Keratinocyte (primary cell): ENCODE measurements around the gene STX5. TPM values are rescaled to one million over a fixed set of nuclear protein-coding genes. Genes with fewer than 3 reads are reported as not detected.
"Not testable (repeated sequence)": the region's sequence is repeated elsewhere in the genome, so short reads cannot be mapped to it uniquely, and the experiment has no call there.

Experiments used
- DNase-seq: peaks from one replicate; pipeline ENCODE4 v3.0.0-alpha.2; 2011; ENCODE audit warnings: low read depth, missing footprints, low spot score
- FAIRE-seq: peaks from 2 replicates; lab custom pipeline; 2011; peaks lifted over from hg19 to GRCh38; lab: Jason Lieb, UNC
- H2AFZ ChIP-seq: 2 replicates; pipeline ENCODE4 v1.6.0; 2012; ENCODE audit warnings: low read length, control low read depth, inconsistent platforms; ENCODE audit not compliant: control insufficient read depth
- H3K27ac ChIP-seq: 2 replicates; pipeline ENCODE4 v1.5.1; 2011; ENCODE audit warnings: low read length; ENCODE audit not compliant: control insufficient read depth, insufficient read depth
- H3K27me3 ChIP-seq: 3 replicates; pipeline ENCODE4 v1.6.0; 2011; ENCODE audit warnings: low read length; ENCODE audit not compliant: control insufficient read depth, insufficient read depth; ENCODE audit errors: extremely low read depth
- H3K36me3 ChIP-seq, 2 experiments: 2 replicates in 1 of 2; 3 replicates in 1 of 2; pipeline ENCODE4 v1.5.1; 2011; ENCODE audit warnings: low read length in 2 of 2, mild to moderate bottlenecking in 1 of 2; ENCODE audit not compliant: control insufficient read depth in 2 of 2, insufficient read depth in 2 of 2; ENCODE audit errors: extremely low read depth in 1 of 2
- H3K4me1 ChIP-seq: 3 replicates; pipeline ENCODE4 v1.5.1; 2011; ENCODE audit warnings: low read length; ENCODE audit not compliant: control insufficient read depth, insufficient read depth; ENCODE audit errors: extremely low read depth
- H3K4me2 ChIP-seq: 3 replicates; pipeline ENCODE4 v1.6.0; 2011; ENCODE audit warnings: low read depth, low read length; ENCODE audit not compliant: control insufficient read depth, insufficient read depth; ENCODE audit errors: extremely low read depth
- H3K4me3 ChIP-seq, 3 experiments: fragments of 200-600 bp in 1 of 3; sonication (generic) in 1 of 3; 2 replicates in 2 of 3; 3 replicates in 1 of 3; pipeline ENCODE4 v1.5.1; 2011 to 2016; ENCODE audit warnings: low read length in 3 of 3, mild to moderate bottlenecking in 3 of 3, control low read depth in 2 of 3, inconsistent platforms in 1 of 3, low read depth in 1 of 3, mixed read lengths in 1 of 3, mixed run types in 1 of 3, moderate library complexity in 1 of 3; ENCODE audit not compliant: control insufficient read depth in 2 of 3, insufficient read depth in 2 of 3; ENCODE audit errors: extremely low read depth in 1 of 3
- H3K79me2 ChIP-seq: 2 replicates; pipeline ENCODE4 v1.6.0; 2012; ENCODE audit warnings: low read length; ENCODE audit not compliant: control insufficient read depth, insufficient read depth
- H3K9ac ChIP-seq: 3 replicates; pipeline ENCODE4 v1.6.0; 2011; ENCODE audit warnings: low read length; ENCODE audit not compliant: control insufficient read depth, insufficient read depth; ENCODE audit errors: extremely low read depth
- H3K9me1 ChIP-seq: 3 replicates; pipeline ENCODE4 v1.6.0; 2011; ENCODE audit warnings: low read length; ENCODE audit not compliant: control insufficient read depth, insufficient read depth; ENCODE audit errors: extremely low read depth
- H3K9me3 ChIP-seq: 2 replicates; pipeline ENCODE4 v1.5.1; 2012; ENCODE audit warnings: low read depth, low read length; ENCODE audit not compliant: control insufficient read depth
- H4K20me1 ChIP-seq: 3 replicates; pipeline ENCODE4 v1.6.0; 2011; ENCODE audit warnings: low read length; ENCODE audit not compliant: control insufficient read depth, insufficient read depth; ENCODE audit errors: extremely low read depth
- EZH2 ChIP-seq: IDR thresholded peaks from one replicate; pipeline ENCODE4 v1.6.1; 2012; ENCODE audit warnings: inconsistent platforms, mild to moderate bottlenecking, low read length, moderate library complexity
- dilution Hi-C: fragments of 300-500 bp; cut with MboI; formaldehyde crosslinking; loops from one replicate; pipeline ENCODE4 v1.7.0; 2020; ENCODE audit warnings: low sequenced_read_pairs; ENCODE audit not compliant: extremely low pct_ligation_motif_present
- polyA plus RNA-seq, 5 experiments: library from polyadenylated mRNA; depleted of rRNA in 3 of 5; stranded (reverse) in 3 of 5; stranded (forward) in 1 of 5; unstranded in 1 of 5; fragments of >200 nt; gene quantifications; 1 replicate in 1 of 5; 2 replicates in 3 of 5; 3 replicates in 1 of 5; pipeline versions ENCODE4 v1.2.1 to v1.2.3, GENCODE V29; 2011 to 2012; ENCODE audit warnings: missing spikeins in 2 of 5, low read depth in 1 of 5, low replicate concordance in 1 of 5
- TF ChIP-seq, protein P1 (sequence below), 3 experiments: IDR thresholded peaks in 1 of 3; conservative IDR thresholded peaks in 1 of 3; optimal IDR thresholded peaks in 1 of 3; 2 replicates in 2 of 3; 3 replicates in 1 of 3; pipeline versions ENCODE3 to v1.5.1; 2011; ENCODE audit warnings: low read length in 3 of 3, mild to moderate bottlenecking in 3 of 3, moderate library complexity in 2 of 3, control low read depth in 1 of 3, inconsistent platforms in 1 of 3; ENCODE audit not compliant: insufficient read depth in 2 of 3; ENCODE audit errors: extremely low read depth in 1 of 3

Gene STX5
- polyA plus RNA-seq, 1 donor (not counting 4 experiments of a cell fraction or from before 2014, with no cell fraction given), result 20.4 TPM

DNA sequence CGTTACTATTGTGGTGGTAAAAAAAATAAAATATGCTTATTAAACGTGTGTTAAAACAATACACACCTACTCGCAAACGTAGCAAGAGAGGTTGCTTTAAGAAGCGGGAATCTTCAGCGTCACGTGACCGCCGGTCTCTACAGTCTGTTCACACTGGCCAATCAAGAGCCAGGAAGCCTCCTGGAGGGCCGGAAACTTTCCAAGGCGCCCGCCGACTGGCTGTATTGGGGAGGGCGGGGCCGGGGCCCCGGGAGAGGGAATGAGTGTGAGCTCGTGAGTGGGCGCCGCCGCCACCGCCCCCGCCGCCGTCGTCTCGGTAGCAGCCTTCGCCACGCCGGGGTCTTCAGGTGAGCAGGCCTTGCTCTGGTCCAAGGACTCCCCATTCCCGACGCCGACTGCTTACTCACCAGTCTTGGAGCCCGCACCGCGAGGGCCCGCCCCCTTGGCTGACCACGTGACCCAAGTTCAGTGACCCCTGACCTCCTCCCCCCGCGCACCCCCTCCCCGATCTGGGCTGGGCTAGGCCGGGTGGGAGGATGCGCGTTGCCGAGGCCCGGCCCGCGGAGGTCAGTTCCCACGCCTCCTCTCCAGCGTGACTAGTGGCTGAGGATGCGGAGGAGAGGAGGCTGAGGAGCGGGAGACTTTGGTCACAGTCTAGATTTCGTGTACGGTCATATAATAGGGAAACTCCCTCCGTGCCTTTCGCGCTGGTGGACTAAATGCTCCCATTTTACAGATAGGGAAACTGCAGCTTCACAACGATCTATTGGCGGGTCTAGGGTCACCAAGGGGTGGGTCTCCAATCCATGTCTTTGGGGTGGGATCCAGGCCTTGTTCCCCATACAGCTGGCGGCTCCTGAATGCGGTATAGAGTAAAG is 60.5 kb downstream of the STX5 start, which contains the start of gene TAF6L:
Gene TAF6L (plus strand): TSS at position 253 of the 878 bp plus-strand sequence. CDS start 4,388 bp downstream, outside the sequence.
- dilution Hi-C loops, result no loop called here
- no peak for FAIRE-seq

DNA sequence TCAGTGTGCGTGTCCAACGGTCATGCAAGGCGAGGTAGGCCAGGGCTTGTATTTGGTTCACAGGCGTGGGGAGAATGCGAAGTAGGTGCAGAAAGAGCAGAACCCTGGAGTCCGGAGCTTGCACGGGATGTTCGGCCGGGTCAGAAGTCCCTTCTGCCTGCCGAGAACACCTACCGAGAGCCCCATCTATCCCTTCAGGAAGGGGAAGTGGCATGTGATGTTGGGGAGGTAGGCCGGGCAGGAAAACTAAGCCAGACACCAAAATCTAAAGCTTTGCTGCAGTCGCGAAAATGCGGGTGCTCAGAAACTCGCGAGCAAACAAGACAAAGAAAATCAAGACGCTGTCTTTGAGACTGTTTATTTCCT is 61.1 kb downstream of the STX5 start:
- DNase-seq, result no peak
- H3K79me2 ChIP-seq, result peaks cover 15% of the 10 kb centered on the region
- H3K36me3 ChIP-seq, result peaks cover 6 to 11% of the 10 kb centered on the region in 2 experiments
- peaks cover 18% of the 10 kb centered on the region for H3K4me1 ChIP-seq
- TF ChIP-seq, protein P1, sequence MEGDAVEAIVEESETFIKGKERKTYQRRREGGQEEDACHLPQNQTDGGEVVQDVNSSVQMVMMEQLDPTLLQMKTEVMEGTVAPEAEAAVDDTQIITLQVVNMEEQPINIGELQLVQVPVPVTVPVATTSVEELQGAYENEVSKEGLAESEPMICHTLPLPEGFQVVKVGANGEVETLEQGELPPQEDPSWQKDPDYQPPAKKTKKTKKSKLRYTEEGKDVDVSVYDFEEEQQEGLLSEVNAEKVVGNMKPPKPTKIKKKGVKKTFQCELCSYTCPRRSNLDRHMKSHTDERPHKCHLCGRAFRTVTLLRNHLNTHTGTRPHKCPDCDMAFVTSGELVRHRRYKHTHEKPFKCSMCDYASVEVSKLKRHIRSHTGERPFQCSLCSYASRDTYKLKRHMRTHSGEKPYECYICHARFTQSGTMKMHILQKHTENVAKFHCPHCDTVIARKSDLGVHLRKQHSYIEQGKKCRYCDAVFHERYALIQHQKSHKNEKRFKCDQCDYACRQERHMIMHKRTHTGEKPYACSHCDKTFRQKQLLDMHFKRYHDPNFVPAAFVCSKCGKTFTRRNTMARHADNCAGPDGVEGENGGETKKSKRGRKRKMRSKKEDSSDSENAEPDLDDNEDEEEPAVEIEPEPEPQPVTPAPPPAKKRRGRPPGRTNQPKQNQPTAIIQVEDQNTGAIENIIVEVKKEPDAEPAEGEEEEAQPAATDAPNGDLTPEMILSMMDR (optimal IDR thresholded peaks at IDR 0.05 in 1 of 3, IDR thresholded peaks at IDR 0.05 in 1 of 3, conservative IDR thresholded peaks at IDR 0.05 in 1 of 3; ENCODE audit: extremely low read depth in 1 of 3, insufficient read depth in 2 of 3, low read length in 3 of 3), result no peak
- no peak for TF ChIP-seq EZH2
- H2AFZ ChIP-seq, result peak overlapping the region; percentile 96
- no peaks in the 10 kb centered on the region for H4K20me1 ChIP-seq
- no peaks in the 10 kb centered on the region for H3K9me3 ChIP-seq
- H3K9ac ChIP-seq, result peak overlapping the region; percentile 82
- dilution Hi-C loops, result no loop called here
- peak overlapping the region; percentile 85 for H3K27ac ChIP-seq
- no peak for FAIRE-seq
- H3K4me2 ChIP-seq, result peak overlapping the region; percentile 86
- no peaks in the 10 kb centered on the region for H3K27me3 ChIP-seq
- H3K4me3 ChIP-seq, result peak overlapping the region; percentile 63 to 83 (median 82)
- H3K9me1 ChIP-seq, result no peaks in the 10 kb centered on the region

More for the DNA sequence above, 60.5 kb downstream of the STX5 start, which contains the start of gene TAF6L:
- peaks cover 15% of the 10 kb centered on the region for H3K79me2 ChIP-seq
- peak within 1 kb of the TSS; percentile 96 for H2AFZ ChIP-seq
- no peaks in the 10 kb centered on the region for H4K20me1 ChIP-seq
- H3K4me3 ChIP-seq, result peak within 1 kb of the TSS; percentile 63 to 83 (median 82)
- TF ChIP-seq, protein P1 (optimal IDR thresholded peaks at IDR 0.05 in 1 of 3, IDR thresholded peaks at IDR 0.05 in 1 of 3, conservative IDR thresholded peaks at IDR 0.05 in 1 of 3; ENCODE audit: extremely low read depth in 1 of 3, insufficient read depth in 2 of 3, low read length in 3 of 3), result no peak
- TF ChIP-seq EZH2, result no peak
- no peaks in the 10 kb centered on the region for H3K27me3 ChIP-seq
- peaks cover 5 to 9% of the 10 kb centered on the region in 2 experiments for H3K36me3 ChIP-seq
- H3K4me2 ChIP-seq, result peak within 1 kb of the TSS; percentile 86
- peak within 1 kb of the TSS; percentile 82 for H3K9ac ChIP-seq
- H3K9me1 ChIP-seq, result no peaks in the 10 kb centered on the region
- H3K9me3 ChIP-seq, result no peaks in the 10 kb centered on the region
- peak; percentile 89 for DNase-seq
- H3K27ac ChIP-seq, result peak within 1 kb of the TSS; percentile 85
- peaks cover 18% of the 10 kb centered on the region for H3K4me1 ChIP-seq

DNA sequence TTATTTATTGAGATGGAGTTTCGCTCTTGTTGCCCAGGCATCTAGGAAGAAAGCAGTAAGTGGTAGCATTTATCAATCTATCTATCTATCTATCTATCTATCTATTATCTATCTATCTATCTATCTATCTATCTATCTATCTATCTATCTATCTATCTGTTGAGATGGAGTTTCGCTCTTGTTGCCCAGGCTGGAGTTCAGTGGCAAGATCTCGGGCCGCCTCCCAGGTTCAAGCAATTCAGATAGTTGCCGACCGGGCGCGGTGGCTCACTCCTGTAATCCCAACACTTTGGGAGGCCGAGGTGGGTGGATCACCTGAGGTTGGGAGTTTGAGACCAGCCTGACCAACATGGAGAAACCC is 71.0 kb downstream of the STX5 start:
- H3K4me1 ChIP-seq, result peaks cover 11% of the 10 kb centered on the region
- H3K9me3 ChIP-seq, H3K36me3 ChIP-seq, H3K27ac ChIP-seq, H4K20me1 ChIP-seq, H2AFZ ChIP-seq, dilution Hi-C loops, FAIRE-seq, H3K4me3 ChIP-seq, H3K9ac ChIP-seq, DNase-seq, H3K9me1 ChIP-seq, H3K27me3 ChIP-seq: not testable (repeated sequence)
- H3K4me2 ChIP-seq, result peak overlapping the region; percentile 22
- peaks cover 13% of the 10 kb centered on the region for H3K79me2 ChIP-seq
